Measurements from ENCODE around the gene CTDP1.
"Not testable (repeated sequence)": the region's sequence is repeated elsewhere in the genome, so short reads cannot be mapped to it uniquely, and the experiment has no call there.

CTDP1 gene

GRCh38 chr18:79724299-79725080 is 44.9 kb downstream of the CTDP1 start:
- DNase-seq (ENCODE audit: low read depth, low spot score), result no peak

- DNase-seq (ENCODE audit: low read depth, low spot score), result no peak
Measured at GRCh38 chr18:79725486-79725885, 45.9 kb downstream of the CTDP1 start.

DNA sequence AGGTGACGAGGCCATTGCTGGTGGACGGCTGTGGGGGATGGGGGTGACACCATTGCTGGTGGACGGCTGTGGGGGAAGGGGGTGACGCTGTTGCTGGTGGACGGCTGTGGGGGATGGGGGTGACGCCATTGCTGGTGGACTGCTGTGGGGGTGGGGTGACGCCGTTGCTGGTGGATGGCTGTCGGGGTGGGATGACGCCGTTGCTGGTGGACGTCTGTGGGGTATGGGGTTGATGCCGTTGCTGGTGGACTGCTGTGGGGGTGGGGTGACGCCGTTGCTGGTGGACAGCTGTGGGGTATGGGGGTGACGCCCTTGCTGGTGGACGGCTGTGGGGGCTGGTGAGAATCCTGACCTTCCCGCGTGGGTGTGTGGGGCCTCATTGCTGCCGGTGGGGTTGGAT is 47.1 kb downstream of the CTDP1 start:
- no peak for DNase-seq (ENCODE audit: low read depth, low spot score)

GRCh38 chr18:79727211-79727610 is 47.6 kb downstream of the CTDP1 start:
- DNase-seq (ENCODE audit: low read depth, low spot score), result no peak

DNA sequence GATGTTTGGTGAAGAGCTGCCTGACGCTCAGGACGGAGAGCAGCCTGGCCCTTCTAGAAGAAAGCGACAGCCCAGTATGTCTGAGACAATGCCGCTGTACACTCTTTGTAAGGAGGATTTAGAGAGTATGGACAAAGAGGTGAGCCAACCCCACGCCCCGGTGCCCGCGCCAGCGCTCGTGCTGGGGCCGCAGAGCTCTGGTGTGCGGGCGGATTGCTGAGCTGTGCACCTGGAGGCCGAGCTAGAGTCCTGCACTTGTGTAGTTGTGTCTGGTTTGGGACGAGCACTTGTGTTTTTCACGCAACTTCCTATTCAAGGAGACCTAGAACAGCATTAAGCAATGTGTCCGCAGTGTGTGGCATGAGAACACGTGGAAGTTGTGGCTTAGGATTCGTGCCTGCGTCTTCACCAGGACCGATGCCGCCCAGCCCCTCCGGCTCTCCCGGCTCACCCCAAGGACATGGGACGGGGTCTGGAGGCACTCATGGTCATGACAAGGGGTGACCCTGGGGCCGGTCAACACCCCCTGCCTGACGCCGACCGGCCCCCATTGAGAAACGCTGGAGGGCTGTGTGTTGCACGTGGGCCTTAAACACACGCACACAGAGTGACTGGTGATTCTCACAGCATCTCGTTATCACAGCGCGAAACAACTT is 49.5 kb downstream of the CTDP1 start:
- no peak for DNase-seq (ENCODE audit: low read depth, low spot score)

- DNase-seq (ENCODE audit: low read depth, low spot score), result no peak
Measured at GRCh38 chr18:79729611-79730010, 50.0 kb downstream of the CTDP1 start.

DNA sequence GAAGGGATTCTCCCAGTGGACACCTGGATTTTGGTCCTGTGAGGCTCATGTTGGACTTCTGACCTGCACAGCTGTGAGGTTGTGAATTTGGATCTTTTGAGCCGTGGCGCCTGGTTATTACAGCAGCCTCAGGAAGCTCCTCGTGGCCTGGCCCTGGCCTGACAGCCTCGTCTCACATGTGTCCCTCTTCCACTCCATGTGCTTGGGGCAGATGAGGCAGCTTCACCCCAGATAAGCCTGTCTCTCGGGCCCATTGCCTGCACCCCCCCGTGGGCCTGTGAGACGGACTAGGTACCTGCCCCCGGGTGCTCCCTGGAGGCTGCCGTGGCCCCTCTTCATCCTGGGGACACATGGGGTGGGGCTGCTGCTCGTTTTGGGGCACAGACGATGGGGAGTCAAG is 51.2 kb downstream of the CTDP1 start:
- DNase-seq (ENCODE audit: low read depth, low spot score), result no peak

GRCh38 chr18:79731881-79732720 is 52.5 kb downstream of the CTDP1 start:
- DNase-seq (ENCODE audit: low read depth, low spot score), result not testable (repeated sequence)

DNA sequence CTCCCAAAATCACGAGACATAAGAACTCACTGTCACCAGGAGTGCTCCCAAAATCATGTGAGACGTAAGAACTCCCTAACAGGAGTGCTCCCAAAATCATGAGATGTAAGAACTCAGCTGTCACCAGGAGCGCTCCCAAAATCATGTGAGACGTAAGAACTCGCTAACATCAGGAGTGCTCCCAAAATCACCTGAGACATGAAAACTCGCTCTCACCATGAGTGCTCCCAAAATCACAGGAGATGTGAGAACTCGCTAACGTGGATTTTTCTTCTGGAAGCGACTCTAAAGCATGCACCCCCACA is 53.1 kb downstream of the CTDP1 start:
- DNase-seq (ENCODE audit: low read depth, low spot score), result no peak

- no peak for DNase-seq (ENCODE audit: low read depth, low spot score)
Measured at GRCh38 chr18:79733135-79733701, 53.6 kb downstream of the CTDP1 start.

DNA sequence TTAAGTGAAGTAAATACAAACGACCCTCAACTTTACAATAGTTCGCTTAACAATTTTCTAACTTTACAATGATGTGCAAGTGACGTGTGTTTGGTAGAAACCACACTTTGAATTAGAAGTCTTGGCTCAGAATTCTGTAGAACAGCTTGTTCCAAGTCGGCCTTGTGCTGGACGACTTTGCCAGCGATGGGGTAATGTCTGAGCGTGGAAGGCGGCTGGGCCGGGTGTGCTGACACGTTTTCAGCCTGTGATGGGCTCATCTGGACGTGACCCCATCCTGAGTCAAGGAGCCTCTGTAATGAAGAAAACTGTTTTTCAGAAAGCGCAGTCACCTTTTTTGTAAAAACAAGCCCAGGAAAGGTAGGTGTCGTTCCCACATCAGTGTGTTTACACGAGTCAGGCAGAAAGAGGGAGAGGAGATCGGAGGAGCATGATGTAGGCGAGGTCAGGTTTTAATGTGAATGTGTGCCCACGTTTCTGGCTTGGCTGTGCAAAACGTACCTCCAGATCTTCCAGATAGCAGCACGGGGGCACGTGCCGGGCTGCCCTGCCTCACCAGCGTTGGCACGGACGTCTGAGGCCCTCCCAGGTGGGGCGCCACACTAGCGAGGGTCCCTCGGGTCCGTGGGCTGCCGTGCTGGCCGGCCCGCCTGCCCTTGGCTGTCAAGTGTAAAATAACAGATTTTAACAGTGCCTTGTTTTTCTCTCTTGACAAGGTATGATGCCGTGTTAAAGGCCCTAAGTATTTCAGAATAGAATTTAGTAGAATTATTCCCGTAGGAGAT is 54.6 kb downstream of the CTDP1 start:
- DNase-seq (ENCODE audit: low read depth, low spot score), result no peak

DNA sequence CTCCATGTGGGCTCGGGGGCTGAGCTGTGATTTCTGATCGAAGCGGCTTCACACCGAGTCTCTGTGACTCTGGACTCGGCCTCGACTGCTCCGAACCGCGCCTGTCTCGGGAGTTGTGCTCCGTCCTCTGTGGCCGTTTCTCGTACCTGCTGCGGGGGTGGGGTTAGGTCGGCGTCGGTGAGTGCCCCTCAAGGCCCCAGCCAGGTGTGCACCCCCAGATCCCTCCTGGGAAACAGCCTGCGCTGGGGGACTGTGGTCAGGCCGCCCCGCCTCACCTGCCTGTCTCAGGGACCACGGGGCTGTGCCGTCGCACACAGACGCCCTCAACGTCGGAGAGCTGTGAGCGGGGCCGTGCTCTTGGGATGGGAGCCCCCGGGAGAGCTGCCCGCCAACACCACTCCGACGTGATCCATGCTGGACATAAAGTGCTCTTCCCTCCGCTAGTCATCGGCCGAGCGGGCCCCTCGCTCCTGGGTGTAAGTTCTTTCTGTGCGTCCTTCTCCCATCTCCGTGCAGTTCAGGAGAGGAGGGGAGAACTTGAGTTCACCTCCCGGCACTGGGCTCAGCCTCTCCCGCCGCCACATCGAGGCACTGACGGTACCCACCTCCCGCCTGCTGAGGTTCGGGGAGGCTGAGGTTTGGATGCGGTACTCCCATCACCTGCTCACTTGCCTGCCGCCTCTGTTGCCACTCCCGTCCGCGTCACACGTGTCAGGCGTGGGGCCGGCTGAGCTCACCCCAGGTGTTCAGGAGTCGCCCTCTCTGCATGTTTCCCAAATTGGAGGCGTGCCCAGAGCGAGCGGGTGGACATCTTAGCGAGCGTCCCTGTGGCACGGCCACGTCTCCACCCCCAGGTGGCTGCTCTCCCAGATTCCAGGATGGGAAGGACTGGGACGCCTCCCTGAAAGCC is 55.7 kb downstream of the CTDP1 start:
- no peak for DNase-seq (ENCODE audit: low read depth, low spot score)

- DNase-seq (ENCODE audit: low read depth, low spot score), result no peak
Measured at GRCh38 chr18:79736230-79736629, 56.6 kb downstream of the CTDP1 start.

- DNase-seq (ENCODE audit: low read depth, low spot score), result no peak
Measured at GRCh38 chr18:79736846-79737245, 57.2 kb downstream of the CTDP1 start.

DNA sequence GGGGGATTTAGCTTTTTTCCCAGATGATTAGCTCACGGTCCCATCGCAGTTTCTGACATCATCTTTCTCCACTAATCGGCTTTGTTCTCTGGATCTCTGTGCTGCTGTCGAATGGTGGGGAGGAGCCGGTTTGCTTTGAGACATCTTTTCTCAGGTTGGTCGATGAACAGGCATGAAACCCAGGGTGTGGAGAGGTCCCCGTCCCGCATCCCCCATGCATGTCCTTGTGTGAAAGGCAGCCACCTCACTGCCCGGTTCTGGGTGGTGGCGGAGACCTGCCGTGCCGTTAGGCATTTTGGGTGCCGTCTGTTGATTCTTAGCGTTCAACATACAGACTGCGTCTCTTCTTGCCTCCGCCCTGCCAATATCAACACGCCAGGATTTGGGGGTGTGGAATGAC is 57.8 kb downstream of the CTDP1 start:
- no peak for DNase-seq (ENCODE audit: low read depth, low spot score)

DNA sequence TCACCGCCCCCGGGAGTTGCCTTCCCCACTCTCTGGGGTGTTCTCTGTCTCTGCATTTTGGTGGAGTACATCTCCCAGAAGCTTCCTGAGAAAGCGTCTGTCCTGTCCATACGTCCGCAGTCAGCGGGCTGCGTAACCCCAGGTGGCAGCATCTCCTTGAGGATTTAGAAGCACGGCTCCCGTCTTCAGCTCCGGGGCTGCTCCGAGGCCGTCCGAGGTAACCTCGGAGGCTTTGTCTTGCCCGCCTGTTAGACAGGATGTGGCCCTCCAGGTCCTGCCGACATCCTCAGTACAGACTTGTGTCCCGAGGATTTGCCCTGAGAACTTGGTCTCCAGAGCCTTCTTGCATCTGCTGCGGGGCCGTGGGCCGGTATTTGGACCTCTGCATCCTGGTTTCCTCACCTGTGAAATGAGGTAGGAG is 58.4 kb downstream of the CTDP1 start:
- no peak for DNase-seq (ENCODE audit: low read depth, low spot score)

- no peak for DNase-seq (ENCODE audit: low read depth, low spot score)
Measured at GRCh38 chr18:79738581-79739439, 59.2 kb downstream of the CTDP1 start.

DNA sequence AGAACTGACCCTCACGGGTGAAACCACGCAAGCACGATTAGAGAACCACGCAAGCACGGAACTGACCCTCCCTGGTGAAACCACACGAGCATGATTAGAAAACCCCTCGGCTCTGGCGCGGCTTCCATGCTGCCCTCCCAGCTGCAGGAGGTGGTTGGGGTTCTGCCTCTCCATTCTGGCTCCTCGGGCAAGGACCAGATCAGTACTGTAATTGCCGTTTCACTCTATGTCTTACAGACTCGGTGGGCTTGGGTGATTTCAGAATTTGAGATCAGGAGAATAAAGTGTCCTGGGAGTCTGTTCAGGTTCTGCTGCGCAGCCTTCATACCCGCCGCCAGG is 59.8 kb downstream of the CTDP1 start:
- no peak for DNase-seq (ENCODE audit: low read depth, low spot score)

DNA sequence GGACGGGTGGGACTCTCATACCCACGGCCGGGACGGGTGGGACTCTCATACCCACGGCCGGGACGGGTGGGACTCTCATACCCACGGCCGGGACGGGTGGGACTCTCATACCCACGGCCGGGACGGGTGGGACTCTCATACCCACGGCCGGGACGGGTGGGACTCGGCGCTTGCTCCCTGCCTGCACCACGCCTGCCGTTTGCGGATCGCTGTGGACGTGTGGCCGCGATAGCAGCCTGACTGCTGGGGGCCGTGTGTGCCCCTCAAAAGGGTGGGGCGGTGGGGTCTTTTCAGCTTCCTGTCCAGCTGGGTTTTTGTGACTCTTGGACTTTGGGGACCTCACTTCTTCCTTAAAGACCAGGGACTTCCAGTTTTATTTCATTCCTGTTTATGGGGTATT is 60.4 kb downstream of the CTDP1 start:
- not testable (repeated sequence) for DNase-seq (ENCODE audit: low read depth, low spot score)

Data from iPS DF 19.7 (cell line).